Left renal cortex interstitium (tissue), 4 donors: Measurements from ENCODE around the gene RAB11A. TPM values are rescaled to one million over a fixed set of nuclear protein-coding genes. Genes with fewer than 3 reads are reported as not detected.
"Not testable (repeated sequence)": the region's sequence is repeated elsewhere in the genome, so short reads cannot be mapped to it uniquely, and the experiment has no call there.

Experiments
- DNase-seq, 4 donors: peaks; one replicate each; pipeline ENCODE4 v3.0.0-alpha.2; 2013; ENCODE audit warnings: low read depth in 4 of 4, low spot score in 2 of 4, missing footprints in 1 of 4
- polyA plus RNA-seq, 4 donors: library from polyadenylated mRNA; unstranded; fragments of 120-200 nt; gene quantifications; one replicate each; pipeline ENCODE4 v1.2.1, GENCODE V29; 2013; ENCODE audit not compliant: insufficient read length in 4 of 4

The RAB11A gene
- polyA plus RNA-seq, 4 donors = 229 to 315 (median 257) TPM

- DNase-seq = no peak
These were observed 28.0 kb upstream of the RAB11A start for GRCh38 chr15:65841121-65841930.

GRCh38 chr15:65845826-65846519, 23.3 kb upstream of the RAB11A start:
- DNase-seq = no peak

- DNase-seq = no peak
These were observed 21.3 kb upstream of the RAB11A start for GRCh38 chr15:65847989-65848388.

GRCh38 chr15:65851981-65852380, 17.3 kb upstream of the RAB11A start:
- DNase-seq = no peak

DNA sequence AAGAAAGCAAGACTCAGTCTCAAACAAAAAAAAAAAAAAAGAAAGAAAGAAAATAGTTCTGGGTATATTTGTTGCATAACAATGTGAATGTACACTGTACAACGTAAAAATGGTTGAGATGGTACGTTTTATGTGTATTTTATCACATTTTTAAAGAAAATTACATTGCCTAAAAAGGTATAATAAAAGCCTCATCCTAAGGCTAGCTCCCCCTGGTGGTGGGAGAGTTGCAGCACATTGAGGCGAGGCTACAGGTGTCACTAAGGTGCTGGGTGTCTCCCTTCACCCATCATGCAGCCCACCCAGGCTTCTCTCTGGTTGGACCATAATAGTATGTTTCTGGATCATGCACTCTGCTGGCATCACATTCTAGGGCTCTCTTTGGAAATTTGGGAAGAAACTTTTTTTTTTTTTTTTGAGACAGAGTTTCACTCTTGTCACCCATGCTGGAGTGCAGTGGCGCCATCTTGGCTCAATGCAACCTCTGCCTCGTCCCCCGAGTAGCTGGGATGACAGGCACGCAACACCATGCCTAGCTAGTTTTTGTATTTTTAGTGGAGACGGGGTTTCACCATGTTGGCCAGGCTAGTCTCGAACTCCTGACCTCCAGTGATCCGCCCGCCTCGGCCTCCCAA, 12.4 kb upstream of the RAB11A start:
- DNase-seq = no peak

- DNase-seq = no peak
These were observed 11.4 kb upstream of the RAB11A start for GRCh38 chr15:65857718-65858402.

DNA sequence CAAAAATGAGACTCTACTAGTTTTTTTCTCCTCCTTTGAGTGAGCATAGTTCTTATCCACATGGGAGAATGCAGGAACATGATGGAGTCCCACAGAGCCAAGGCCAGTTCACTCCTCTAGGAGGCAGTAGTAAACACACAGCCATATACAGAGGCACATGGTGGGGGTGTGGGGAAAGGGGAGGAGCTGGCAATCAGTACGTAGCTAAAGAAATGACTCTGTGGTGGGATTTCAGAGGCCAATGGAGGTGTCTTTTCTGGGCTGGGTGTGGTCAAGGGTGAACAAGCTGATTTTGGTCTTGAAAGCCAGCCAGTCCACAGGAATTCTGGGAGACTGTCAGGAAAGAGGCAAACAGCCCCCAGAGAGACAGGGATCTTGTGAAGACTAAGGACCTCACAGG, 6.6 kb upstream of the RAB11A start:
- DNase-seq = no peak

DNA sequence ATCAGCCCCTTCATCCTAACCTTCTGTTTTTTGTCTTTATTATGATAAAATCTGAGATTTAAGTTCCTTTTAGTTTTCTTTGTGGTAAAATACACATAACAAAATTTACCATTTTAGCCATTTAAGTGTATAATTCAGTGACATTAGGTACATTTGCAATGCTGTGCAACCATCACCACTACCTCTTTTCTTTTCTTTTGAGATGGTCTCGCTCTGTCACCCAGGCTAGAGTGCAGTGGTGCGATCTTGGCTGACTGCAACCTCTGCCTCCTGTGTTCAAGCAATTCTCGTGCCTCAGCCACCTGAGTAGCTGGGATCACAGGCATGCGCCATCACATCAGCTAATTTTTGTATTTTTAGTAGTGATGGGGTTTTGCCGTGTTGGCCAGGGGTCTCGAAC, 6.2 kb upstream of the RAB11A start:
- no peak for DNase-seq

GRCh38 chr15:65867244-65867643, 2.0 kb upstream of the RAB11A start:
- DNase-seq = no peak

DNA sequence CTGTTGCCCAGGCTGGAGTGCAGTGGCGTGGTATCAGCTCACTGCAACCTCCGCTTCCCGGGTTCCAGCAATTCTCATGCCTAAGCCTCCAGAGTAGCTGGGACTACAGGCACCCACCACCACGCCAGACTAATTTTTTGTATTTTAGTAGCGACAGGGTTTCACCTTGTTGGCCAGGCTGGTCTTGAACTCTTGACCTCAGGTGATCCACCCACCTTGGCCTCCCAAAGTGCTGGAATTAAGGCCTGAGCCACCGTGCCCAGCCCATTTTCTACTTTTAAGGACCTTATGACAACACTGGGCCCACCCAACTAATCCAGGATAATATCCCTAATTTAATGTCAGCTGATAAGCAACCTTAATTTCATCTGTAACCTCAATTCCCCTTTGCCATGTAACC, 1.4 kb upstream of the RAB11A start:
- not testable (repeated sequence) for DNase-seq

DNA sequence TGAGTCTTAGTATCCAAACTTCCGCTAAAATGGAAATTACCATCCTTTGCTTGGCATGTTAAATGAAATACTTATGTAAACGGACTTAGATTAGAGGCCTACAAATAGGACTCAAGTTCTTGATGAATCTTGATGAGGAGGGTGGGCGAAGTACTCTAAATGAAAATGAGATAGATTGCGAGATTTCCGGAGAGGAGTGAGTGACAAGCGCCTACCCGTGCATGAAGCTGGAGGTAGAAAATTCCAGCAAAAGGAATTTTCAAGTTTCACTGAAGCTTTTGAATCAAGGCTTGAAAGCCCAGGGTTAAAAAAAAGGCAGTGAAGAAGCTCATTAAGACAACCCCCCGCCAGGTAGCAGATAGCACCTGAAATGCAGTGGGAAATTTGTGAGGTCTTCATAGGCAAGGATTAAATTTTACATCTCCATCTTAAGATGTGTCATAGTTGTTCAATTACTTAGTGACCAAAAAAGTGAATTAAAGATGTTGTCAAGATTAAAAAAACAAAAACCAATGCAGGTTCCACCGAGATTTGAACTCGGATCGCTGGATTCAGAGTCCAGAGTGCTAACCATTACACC, 655 bp upstream of the RAB11A start:
- DNase-seq = no peak

- DNase-seq = peak in 3 of 4 donors; percentile 22 to 66 (median 45)
These were observed 922 bp downstream of the RAB11A start for GRCh38 chr15:65869954-65870871.

- no peak for DNase-seq
These were observed 1.7 kb downstream of the RAB11A start for GRCh38 chr15:65870889-65871533.

DNA sequence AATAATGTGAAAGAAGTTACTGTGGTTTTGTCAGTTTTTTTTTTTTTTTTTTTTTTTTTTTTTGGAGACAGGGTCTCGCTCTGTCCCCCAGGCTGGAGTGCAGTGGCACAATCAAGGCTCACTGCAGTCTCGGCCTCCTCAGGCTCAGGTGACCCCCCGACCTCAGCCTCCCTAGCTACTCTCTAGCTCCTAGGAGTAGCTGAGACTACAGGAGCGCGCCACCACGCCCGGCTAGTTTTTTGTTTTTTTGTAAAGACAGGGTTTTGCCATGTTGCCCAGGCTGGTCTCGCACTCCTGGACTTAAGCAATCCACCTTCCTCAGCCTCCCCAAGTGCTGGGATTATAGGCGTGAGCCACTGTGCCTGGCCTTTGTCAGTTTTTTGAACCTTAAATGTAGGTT, 2.6 kb downstream of the RAB11A start:
- not testable (repeated sequence) for DNase-seq

GRCh38 chr15:65872596-65872995, 3.3 kb downstream of the RAB11A start:
- DNase-seq = not testable (repeated sequence)

- DNase-seq = no peak
These were observed 4.0 kb downstream of the RAB11A start for GRCh38 chr15:65873256-65873655.

DNA sequence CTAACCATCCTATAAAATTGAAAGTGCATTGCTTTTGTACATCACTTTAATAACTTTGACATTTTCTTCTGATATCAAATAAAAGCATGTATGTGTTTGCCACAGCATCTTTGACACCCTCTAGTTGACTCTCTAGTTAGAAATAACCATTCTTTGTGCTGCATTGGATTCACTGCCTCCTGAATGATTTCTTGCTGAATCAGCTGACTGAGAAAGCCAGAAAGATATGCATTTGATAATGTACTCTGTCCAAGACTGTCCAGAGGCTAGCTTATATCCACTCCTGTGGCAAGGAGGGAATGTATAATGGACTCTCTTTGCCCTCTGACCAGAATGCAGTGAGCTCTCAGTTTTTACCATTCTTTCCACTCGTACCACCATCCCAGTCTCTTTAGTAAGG, 6.2 kb downstream of the RAB11A start:
- no peak for DNase-seq

- no peak for DNase-seq
These were observed 8.5 kb downstream of the RAB11A start for GRCh38 chr15:65877749-65878148.

DNA sequence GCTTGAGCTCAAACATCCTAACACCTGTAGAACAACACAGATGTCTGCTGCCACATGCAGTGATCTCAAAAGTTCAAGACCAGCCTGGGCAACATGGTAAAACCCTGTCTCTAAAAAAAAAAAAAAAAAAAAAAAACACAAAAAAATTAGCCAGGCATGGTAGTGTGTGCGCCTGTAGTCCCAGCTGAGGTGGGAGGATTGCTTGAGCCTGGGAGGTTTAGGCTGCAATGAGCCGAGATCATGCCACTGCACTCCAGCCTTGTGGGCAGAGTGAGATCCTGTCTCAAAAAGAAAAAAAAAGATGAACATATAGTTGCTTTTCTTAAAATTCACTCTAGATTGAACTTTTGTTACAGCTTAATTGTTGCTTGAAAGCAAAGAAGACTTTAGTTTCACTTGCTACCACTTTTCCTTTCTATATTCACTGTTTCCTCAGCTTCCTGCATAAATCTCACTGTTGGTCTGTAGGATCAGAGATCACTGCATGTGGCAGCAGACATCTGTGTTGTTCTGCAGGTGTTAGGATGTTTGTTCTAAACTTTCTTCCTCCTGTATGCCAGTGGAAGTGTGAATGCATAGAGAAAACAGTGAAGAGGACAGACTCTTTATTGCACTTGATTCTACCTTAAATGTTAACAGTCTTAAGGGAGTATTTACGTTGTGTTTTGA, 12.6 kb downstream of the RAB11A start:
- no peak for DNase-seq
